ENCODE measurements around the gene AKAP14.
"Not testable (repeated sequence)": the region's sequence is repeated elsewhere in the genome, so short reads cannot be mapped to it uniquely, and the experiment has no call there.

The AKAP14 gene

GRCh38 chrX:119935215-119935874 is 39.7 kb downstream of the AKAP14 start:
- no peak for DNase-seq

- no peak for DNase-seq
These were observed 45.6 kb downstream of the AKAP14 start for GRCh38 chrX:119941336-119941735.

GRCh38 chrX:119942173-119942819 is 46.6 kb downstream of the AKAP14 start:
- no peak for DNase-seq

GRCh38 chrX:119942831-119943184 is 47.1 kb downstream of the AKAP14 start:
- no peak for DNase-seq

- DNase-seq, result peak; percentile 90
These were observed 47.7 kb downstream of the AKAP14 start, which contains the start of gene NKAP for GRCh38 chrX:119943185-119943988. Gene NKAP (minus strand): TSS chrX:119943751. CDS start chrX:119943605, 146 bp downstream.

- DNase-seq, result no peak
These were observed 49.8 kb downstream of the AKAP14 start for GRCh38 chrX:119945481-119945880.

GRCh38 chrX:119948381-119948780 is 52.7 kb downstream of the AKAP14 start:
- no peak for DNase-seq

- no peak for DNase-seq
These were observed 58.7 kb downstream of the AKAP14 start for GRCh38 chrX:119954374-119954773.

GRCh38 chrX:119955807-119956570 is 60.3 kb downstream of the AKAP14 start:
- DNase-seq, result peak; percentile 44

GRCh38 chrX:119960625-119961024 is 64.9 kb downstream of the AKAP14 start:
- DNase-seq, result no peak

- DNase-seq, result not testable (repeated sequence)
These were observed 71.1 kb downstream of the AKAP14 start for GRCh38 chrX:119966837-119967236.

Measured in CD4-positive, alpha-beta T cell treated with Interleukin-17A for 1 hour (primary cell).